BJ (cell line): ENCODE results near the gene KATNB1. TPM values are rescaled to one million over a fixed set of nuclear protein-coding genes. Genes with fewer than 3 reads are reported as not detected.

Experiments used
- CTCF ChIA-PET: fragments of 350-600 bp; formaldehyde crosslinking; extraction: SDS; loops from one replicate; lab custom pipeline; 2021; ENCODE audit warnings: antibody characterized with exemption, inconsistent platforms; lab: Yijun Ruan, JAX
- POLR2A ChIA-PET: fragments of 300-600 bp; sonication (Branson Sonifier 250); formaldehyde crosslinking; extraction: SDS; loops from one replicate; lab custom pipeline; 2021; ENCODE audit warnings: antibody characterized with exemption; lab: Charles Lee
- DNase-seq: peaks from one replicate; pipeline ENCODE4 v3.0.0-alpha.2; 2011; ENCODE audit warnings: low read depth
- H3K27me3 ChIP-seq: 2 replicates; pipeline ENCODE4 v1.6.0; 2011; ENCODE audit warnings: low read length; ENCODE audit not compliant: control insufficient read depth, insufficient read depth
- H3K36me3 ChIP-seq: 2 replicates; pipeline ENCODE4 v1.5.1; 2011; ENCODE audit warnings: low read length; ENCODE audit not compliant: control insufficient read depth, insufficient read depth
- H3K4me3 ChIP-seq: 2 replicates; pipeline ENCODE4 v1.5.1; 2011; ENCODE audit warnings: low read depth, mild to moderate bottlenecking, control low read depth, low read length
- CTCF ChIP-seq: IDR thresholded peaks from 2 replicates; pipeline ENCODE4 v1.5.1; 2011; ENCODE audit warnings: low read depth, mild to moderate bottlenecking, control low read depth, inconsistent platforms, low read length, moderate library complexity; ENCODE audit not compliant: insufficient read depth
- polyA plus RNA-seq: library from polyadenylated mRNA; depleted of rRNA; stranded (reverse); fragments of >200 nt; gene quantifications from 2 replicates; pipeline ENCODE4 v1.2.3, GENCODE V29; 2011

KATNB1 gene
- polyA plus RNA-seq, 1 experiment = 28.1 TPM

- POLR2A ChIA-PET = no interaction called here
- TF ChIP-seq CTCF = no peak
Measured at GRCh38 chr16:57760357-57761160, 25.0 kb downstream of the KATNB1 start.

DNA sequence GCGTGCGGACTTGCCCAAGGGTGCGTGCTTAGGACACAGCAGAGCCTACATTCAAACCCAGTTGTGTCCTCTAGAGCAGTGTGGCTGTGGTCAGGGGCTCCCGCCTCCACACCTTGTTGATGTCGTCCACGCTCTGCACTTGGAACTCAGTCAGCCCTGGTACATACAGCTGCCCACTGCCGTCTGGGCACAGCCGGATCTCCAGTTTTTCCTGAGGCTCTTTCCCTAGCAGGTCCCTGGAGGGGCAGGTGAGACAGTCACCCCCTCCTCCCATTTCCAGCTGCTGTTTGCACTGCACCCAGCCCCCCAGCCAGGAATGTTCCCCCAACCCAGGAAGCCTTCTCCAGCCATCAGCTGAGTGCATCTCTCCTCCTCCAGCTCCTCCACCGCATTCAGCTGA is 25.7 kb downstream of the KATNB1 start:
- no peak overlapping the region for H3K4me3 ChIP-seq
- H3K27me3 ChIP-seq = no peaks in the 10 kb centered on the region
- POLR2A ChIA-PET = no interaction called here
- no peak for DNase-seq
- no peak for TF ChIP-seq CTCF
- H3K36me3 ChIP-seq = peaks cover 49% of the 10 kb centered on the region
- CTCF ChIA-PET = interaction anchor here (1.2 to 3.7 kb wide), 2 partner anchors 102 to 137 kb away, joined by 3 to 16 read pairs; no protein-coding TSS in a partner anchor

More at GRCh38 chr16:57760357-57761160, 25.0 kb downstream of the KATNB1 start:
- no peaks in the 10 kb centered on the region for H3K27me3 ChIP-seq
- no peak overlapping the region for H3K4me3 ChIP-seq
- CTCF ChIA-PET = no interaction called here
- DNase-seq = no peak
- H3K36me3 ChIP-seq = peaks cover 45% of the 10 kb centered on the region

DNA sequence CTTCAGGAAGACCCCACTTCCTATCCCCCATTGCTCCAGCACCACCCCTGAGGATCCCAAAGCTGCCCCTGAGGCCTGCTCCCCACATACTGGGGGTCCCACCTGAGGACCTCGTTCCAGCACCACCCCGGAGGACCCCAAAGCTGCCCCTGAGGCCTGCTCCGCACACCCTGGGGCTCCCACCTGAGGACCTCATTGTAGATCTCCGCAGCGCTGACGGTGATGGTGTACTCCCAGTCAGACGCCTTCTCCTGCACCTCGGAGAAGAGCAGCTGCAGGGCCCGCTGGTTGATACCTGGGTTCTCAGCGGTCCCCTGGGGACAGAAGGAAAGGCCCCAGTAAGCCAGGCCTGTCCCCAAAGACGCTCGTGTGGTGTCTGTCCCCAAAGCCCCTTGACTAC is 26.4 kb downstream of the KATNB1 start:
- TF ChIP-seq CTCF = no peak
- H3K36me3 ChIP-seq = peaks cover 49% of the 10 kb centered on the region
- H3K27me3 ChIP-seq = no peaks in the 10 kb centered on the region
- H3K4me3 ChIP-seq = no peak overlapping the region
- ChIA-PET CTCF (interaction anchor here (0.7 to 3.7 kb wide), 3 partner anchors 101 to 236 kb away, joined by 3 to 16 read pairs (median 3); no protein-coding TSS in a partner anchor), POLR2A (no interaction called here)
- DNase-seq = no peak

DNA sequence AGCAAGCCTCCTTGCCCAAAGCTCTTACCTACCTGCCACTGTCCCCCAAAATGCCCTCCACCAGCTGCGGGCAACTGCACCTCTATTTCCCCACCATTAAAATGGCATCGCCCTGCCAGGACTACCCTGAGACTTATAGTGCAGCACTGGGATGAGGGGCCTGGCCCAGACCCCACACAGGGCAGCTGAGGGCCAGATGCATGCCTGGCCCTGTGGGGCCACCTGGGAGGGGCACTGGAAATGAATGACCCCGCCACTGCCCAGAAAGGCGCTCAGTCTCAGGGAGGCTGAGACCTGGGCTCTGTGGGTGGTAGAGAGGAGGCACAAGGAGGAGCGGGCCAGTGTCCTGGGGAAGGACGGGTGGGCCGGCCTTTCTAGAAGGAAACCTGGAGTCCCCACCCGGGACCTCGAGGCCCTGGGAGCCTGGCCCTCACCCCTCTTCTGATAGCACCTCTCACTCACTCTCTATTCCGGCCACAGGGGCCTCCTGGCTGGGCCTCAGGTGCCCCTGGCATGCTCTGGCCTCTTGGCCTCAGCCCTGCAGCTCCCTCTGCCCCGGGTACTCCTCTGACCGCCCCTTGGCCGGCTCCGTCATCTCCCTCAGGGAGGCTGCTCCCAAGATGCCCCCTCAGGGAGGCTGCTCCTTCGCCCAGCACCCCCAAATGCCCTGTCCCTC is 26.9 kb downstream of the KATNB1 start:
- Histone ChIP-seq H3K4me3 (no peak overlapping the region), H3K36me3 (peaks cover 48% of the 10 kb centered on the region), H3K27me3 (no peaks in the 10 kb centered on the region)
- ChIA-PET POLR2A (no interaction called here), CTCF (interaction anchor here (0.7 to 3.7 kb wide), 3 partner anchors 101 to 235 kb away, joined by 3 to 16 read pairs (median 3); no protein-coding TSS in a partner anchor)
- no peak for TF ChIP-seq CTCF
- DNase-seq = no peak
